GM18867 (cell line): ENCODE measurements around the gene GABRD.

Experiments
- ATAC-seq: cut with Tn5 transposase; IDR thresholded peaks from one replicate; pipeline ENCODE4 v1.9.1; 2021; ENCODE audit warnings: mild to moderate bottlenecking, moderate library complexity; ENCODE audit not compliant: unreplicated experiment

The GABRD gene

DNA sequence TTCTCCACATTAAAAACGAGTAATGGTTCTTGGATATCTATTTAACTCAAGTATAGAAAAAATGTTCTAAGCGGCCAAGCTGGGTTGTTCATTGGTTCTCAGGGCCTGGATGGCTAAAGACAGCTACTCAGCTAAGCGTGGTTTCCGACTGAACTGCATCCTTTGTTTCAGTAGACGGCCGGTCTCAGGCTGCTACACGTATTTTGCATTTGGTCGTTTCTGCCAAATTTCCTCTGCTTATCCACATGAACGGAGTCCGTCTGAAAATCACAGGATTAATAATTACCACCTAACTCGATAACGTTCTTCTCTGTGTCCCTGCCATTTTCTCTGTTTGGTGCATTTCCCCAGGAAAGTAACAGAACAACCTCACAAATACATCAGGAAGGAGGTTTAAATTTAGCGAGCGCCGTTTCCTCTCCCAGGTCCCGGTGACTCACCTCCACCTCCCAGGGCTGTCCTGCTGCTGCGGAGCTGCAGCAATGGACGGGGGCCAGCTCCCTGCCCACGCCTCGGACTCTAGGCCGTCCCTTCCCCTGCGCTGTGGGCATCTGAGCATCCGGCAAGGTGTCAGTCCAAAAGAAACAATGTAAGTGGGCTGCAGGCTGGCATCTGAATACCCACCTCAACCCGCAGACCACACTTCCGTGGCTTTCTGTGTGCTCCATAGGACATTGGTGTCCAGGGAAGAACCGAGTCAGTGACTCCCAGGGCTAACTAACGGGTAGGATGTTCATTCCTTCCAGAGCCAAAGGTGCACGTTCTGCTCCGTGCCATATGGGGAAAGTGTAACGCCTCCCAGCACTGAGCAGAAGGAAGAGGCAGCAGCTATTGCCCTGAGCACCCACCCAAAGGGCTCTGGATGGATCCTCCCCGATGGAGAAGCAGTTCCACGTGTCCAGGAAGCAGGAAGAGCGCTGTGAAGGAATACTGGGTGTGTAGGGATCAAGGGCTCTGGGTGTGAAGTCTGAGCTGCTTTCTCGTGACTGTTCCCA, 4.1 kb upstream of the GABRD start:
- no peak for ATAC-seq

- no peak for ATAC-seq
Measured at GRCh38 chr1:2016123-2016522, 3.0 kb upstream of the GABRD start.

DNA sequence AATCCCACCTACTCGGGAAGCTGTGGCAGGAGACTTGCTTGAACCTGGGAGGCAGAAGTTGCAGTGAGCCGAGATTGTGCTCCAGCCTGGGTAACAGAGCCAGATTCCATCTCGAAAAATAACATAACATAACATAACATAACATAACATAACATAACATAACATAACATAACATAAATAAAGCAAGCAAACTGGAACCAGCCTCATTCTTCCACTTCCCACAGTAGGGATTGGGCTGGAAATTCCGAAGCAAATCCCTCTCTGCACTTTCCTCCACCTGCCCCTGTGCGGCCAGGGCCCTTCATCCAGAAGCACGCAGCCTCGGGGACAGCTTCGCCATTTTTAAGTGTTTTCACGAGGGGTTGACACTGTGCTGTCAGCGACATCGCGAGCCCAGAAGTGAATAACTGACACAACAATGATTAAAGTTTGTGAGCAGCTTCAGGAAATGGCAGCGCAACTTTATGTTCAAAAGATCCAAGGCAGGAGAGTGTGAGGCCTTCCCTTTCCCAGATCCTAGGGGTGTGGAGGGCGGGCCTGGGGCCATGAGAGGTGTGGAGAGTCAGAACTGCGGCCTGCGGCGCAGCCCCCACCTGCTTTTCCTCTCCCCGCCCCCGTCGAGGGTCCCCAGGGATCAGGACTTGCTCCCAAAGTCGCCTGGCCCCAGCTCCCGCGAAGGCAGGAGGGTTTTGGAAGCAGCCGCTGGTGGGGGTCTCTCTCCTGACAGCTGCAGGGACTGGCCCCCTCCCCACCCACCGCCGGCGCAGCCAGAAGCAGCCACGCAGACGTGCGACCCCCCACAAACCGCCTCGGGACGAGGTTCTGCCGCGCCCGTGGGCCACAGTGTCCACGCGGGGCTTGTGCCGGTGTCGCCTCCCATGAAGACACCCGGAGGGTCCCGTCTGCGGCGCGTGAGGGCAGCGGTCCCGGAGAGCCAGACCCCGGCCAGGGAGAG, 651 bp upstream of the GABRD start:
- ATAC-seq = no peak

- no peak for ATAC-seq
Measured at GRCh38 chr1:2019571-2020309, 595 bp downstream of the GABRD start.

DNA sequence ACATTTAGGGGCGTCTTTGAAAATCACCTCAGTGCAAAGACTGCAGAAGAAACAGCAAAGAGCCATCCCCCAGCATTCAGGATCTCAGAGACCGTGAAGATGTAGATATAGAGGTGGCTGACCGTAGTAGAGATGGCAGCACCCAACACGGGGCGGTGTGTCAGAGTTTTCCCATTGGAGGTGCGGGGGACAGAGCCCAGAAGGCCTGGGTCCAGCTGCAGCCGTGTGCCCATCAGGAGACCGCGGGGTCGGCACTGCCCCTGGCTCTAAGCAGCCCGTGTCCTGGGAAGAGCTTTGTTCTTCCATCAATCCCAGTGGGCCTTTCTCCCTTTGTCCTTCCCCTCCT, 1.1 kb downstream of the GABRD start:
- ATAC-seq = no peak

DNA sequence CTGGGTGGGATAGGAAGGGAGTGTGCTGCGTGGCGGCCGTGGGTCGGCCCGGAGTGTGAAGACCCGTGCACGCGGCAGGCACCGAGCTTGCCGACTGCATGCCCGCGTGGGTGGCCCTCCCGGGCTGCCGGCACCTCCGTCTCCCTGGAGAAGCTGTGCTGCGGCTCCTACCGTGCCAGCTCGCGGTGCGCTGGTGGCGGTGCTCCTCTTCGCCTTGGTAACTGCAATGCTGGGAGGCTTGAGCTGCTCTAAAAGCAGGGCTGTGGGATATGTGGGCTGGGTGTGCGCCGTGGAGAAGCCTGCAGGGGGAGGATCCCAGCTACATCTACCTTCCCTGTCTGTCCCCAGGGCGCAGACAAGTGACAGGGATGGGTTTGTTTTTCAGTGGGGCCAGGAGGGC, 2.4 kb downstream of the GABRD start:
- ATAC-seq = no peak

GRCh38 chr1:2022063-2022770, 3.1 kb downstream of the GABRD start:
- no peak for ATAC-seq

DNA sequence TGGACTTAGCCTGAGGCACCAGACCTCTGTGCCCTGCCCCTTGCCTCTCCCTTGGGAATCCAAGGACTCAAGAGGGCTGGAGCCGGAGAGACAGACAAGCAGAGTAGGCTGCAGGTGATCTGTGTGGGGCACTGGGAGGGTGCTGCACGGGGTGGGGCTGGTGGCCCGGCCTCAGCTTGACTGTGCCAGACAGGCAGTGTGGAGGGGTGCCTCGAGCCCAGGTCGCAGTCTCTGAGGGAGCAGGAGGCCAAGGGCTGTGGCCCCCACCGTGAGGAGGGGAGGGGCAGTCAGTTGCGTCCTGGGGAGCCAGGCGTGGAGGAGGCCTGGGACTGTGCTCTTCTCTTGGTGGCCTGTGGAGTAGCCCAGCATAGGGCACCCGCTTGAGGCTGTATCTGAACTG, 4.0 kb downstream of the GABRD start:
- ATAC-seq = no peak

DNA sequence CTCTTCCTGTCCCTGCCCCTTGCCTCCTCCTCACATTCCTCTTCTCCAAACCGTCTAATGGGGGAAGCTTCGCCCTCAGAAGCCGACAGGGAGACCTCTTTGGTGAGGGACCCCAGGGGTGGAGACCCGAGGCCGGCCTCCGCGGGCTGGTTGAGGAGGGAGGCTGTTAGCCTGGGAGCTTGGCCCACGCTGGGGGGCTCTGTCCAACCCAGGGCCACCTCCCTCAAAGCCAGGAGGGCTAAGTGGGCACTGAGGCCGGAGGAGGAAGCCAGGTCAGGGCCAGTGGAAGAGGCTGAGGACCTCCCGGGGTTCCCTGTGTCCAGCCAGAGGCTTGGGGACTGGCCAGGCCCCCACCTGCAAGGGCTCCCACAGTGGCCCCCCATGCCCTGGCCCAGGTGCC, 5.3 kb downstream of the GABRD start:
- no peak for ATAC-seq

GRCh38 chr1:2024887-2025286, 5.7 kb downstream of the GABRD start:
- no peak for ATAC-seq

GRCh38 chr1:2025491-2025981, 6.4 kb downstream of the GABRD start:
- ATAC-seq = no peak

GRCh38 chr1:2027961-2028583, 8.9 kb downstream of the GABRD start:
- no peak for ATAC-seq

- no peak for ATAC-seq
Measured at GRCh38 chr1:2028870-2029560, 9.9 kb downstream of the GABRD start.

GRCh38 chr1:2029561-2029960, 10.4 kb downstream of the GABRD start:
- ATAC-seq = no peak

GRCh38 chr1:2030076-2030871, 11.1 kb downstream of the GABRD start:
- no peak for ATAC-seq

GRCh38 chr1:2031546-2032540, 12.7 kb downstream of the GABRD start:
- no peak for ATAC-seq

GRCh38 chr1:2032737-2033136, 13.6 kb downstream of the GABRD start:
- ATAC-seq = no peak
